Lower leg skin (tissue), 4 donors: ENCODE results near the gene COA8. TPM values are rescaled to one million over a fixed set of nuclear protein-coding genes. Genes with fewer than 3 reads are reported as not detected.
A peak's percentile ranks its signal among the peaks of the same experiment; 100 is the strongest.

Experiments used
- DNase-seq, 2 donors: peaks; one replicate each; pipeline ENCODE4 v3.0.0-alpha.2; 2019; ENCODE audit warnings: low spot score in 2 of 2
- H3K4me3 ChIP-seq: fragments of 200-600 bp; sonication (generic); 2 replicates; pipeline ENCODE4 v1.5.1; 2017; ENCODE audit warnings: mild to moderate bottlenecking, low read depth; ENCODE audit not compliant: poor library complexity, severe bottlenecking
- POLR2A ChIP-seq, 2 donors: fragments of 450-650 bp; IDR thresholded peaks; one replicate each; pipeline ENCODE4 v1.6.1; 2016 to 2017; ENCODE audit warnings: antibody characterized with exemption in 2 of 2, mild to moderate bottlenecking in 1 of 2, moderate library complexity in 1 of 2
- WGBS, 2 donors: methylation state at CpG; one replicate each; pipeline ENCODE4 v1.1.5; 2018; 5-methylcytosine and 5-hydroxymethylcytosine counted together
- intact Hi-C: fragments of 100-400 bp; cut with DNase I; formaldehyde crosslinking; loops from one replicate; pipeline ENCODE4 v1.15.0; 2023; ENCODE audit warnings: low total_unique reads
- total RNA-seq, 4 donors: library from RNA; depleted of rRNA; stranded (reverse); fragments of >200 nt; gene quantifications; one replicate each; pipeline ENCODE4 v1.1.0, GENCODE V29; 2016
- TF ChIP-seq, protein P1 (sequence below), 3 donors: fragments of 450-650 bp; IDR thresholded peaks; one replicate each; pipeline ENCODE4 v1.5.1; 2016; ENCODE audit warnings: antibody characterized with exemption in 3 of 3, mild to moderate bottlenecking in 3 of 3, moderate library complexity in 2 of 3

COA8 gene, protein sequence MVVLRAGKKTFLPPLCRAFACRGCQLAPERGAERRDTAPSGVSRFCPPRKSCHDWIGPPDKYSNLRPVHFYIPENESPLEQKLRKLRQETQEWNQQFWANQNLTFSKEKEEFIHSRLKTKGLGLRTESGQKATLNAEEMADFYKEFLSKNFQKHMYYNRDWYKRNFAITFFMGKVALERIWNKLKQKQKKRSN
- 10 to 100 TPM; 21.0 to 32.9 (median 30.0) TPM for total RNA-seq

DNA sequence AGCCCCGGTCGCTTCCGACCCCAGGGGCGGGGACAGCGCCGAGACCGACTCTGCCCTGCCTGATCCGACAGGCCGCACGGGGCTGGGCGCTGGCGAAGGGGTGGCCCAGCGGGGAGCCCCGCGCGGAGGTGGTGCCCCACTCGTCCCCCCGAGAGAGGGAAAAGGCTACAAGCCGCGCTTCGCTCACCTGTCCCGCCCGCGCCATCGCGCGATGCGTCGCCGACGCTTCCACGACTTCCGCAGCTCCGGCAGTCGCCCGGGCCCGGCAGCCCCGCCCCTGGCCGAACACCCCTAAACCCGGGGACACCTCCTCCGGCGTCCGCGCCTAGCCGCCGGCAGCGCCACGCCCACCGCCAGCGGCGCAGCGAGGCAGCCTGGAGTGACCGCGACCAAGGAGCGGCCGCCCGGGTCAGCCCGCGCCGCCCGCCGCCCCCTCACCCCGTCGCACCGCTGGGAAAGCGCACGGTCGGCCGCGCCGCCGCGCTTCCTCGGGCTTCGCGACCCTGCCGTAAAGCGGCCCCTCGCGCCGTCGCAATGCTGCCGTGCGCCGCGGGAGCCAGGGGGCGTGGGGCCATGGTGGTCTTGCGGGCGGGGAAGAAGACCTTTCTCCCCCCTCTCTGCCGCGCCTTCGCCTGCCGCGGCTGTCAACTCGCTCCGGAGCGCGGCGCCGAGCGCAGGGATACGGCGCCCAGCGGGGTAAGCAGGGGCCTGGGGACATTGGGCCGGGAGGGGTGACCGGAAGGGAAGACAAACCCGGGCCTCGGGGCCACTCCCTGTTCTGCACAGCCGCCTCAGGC, at the start of gene COA8, which contains the start of gene BAG5:
Gene COA8 (plus strand): TSS at position 532 of the 797 bp plus-strand sequence. CDS start 42 bp downstream, at position 574.
Gene BAG5 (minus strand): TSS at position 229 of the 797 bp plus-strand sequence. CDS start 1,493 bp downstream, outside the sequence.
- intact Hi-C loops: no loop called here
- TF ChIP-seq, protein P1, sequence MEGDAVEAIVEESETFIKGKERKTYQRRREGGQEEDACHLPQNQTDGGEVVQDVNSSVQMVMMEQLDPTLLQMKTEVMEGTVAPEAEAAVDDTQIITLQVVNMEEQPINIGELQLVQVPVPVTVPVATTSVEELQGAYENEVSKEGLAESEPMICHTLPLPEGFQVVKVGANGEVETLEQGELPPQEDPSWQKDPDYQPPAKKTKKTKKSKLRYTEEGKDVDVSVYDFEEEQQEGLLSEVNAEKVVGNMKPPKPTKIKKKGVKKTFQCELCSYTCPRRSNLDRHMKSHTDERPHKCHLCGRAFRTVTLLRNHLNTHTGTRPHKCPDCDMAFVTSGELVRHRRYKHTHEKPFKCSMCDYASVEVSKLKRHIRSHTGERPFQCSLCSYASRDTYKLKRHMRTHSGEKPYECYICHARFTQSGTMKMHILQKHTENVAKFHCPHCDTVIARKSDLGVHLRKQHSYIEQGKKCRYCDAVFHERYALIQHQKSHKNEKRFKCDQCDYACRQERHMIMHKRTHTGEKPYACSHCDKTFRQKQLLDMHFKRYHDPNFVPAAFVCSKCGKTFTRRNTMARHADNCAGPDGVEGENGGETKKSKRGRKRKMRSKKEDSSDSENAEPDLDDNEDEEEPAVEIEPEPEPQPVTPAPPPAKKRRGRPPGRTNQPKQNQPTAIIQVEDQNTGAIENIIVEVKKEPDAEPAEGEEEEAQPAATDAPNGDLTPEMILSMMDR (IDR thresholded peaks at IDR 0.05): no peak
- TF ChIP-seq POLR2A (IDR thresholded peaks at IDR 0.05): no peak
- 0 to 2% methylated on average over 35 to 55 of the region's 109 CpGs for WGBS, 2 donors
- peak within 1 kb of the TSS; percentile 94 for H3K4me3 ChIP-seq
- DNase-seq: peak; percentile 70 to 97

DNA sequence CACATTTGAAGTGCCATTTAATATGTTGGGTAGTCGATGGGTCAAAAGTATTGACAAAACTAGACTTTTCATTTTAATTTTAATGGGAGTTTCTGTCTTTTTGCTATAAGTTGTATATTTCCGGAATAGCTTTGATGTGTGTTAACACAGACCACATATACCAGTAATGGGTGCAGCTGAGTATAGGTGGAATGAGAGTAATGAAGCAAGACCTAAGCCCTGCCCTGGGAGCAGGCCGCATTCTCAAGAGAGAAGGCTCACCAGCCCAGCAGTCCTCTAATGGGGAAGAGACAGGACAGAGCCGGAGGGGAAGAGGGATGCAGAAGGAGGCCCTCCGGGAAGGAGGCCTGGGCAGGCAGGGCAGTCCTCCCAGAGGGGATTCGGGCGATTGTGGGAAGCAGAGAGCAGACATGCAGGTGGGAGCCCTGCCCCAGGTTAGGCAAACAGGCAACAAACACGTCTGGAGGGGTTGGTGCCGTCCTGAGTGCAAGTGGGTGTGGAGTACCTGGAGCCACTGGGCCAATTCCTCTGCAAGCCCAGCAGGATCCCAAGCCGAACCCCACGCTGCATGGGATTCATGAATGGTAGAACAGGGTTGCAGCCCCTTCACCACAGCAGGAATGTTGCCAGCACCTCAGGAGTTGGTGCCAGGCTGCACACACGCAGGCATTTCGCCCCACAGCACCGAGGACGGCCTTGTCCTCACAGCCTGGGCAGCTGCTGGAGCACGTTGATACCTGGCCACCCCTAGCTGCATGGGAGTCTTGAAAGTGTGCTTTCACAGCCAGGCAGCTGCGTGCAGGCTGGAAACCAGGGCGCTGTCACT, 48.0 kb upstream of the COA8 start:
- no peak for DNase-seq
- no peak for TF ChIP-seq POLR2A (IDR thresholded peaks at IDR 0.05)
- no peak overlapping the region for H3K4me3 ChIP-seq
- WGBS, 2 donors: 70 to 75% methylated on average over 15 to 18 of the region's 18 CpGs
- intact Hi-C loops: loop anchor here (1.0 to 5.0 kb wide), 2 partner anchors 37 to 1003 kb away; no protein-coding TSS in a partner anchor

DNA sequence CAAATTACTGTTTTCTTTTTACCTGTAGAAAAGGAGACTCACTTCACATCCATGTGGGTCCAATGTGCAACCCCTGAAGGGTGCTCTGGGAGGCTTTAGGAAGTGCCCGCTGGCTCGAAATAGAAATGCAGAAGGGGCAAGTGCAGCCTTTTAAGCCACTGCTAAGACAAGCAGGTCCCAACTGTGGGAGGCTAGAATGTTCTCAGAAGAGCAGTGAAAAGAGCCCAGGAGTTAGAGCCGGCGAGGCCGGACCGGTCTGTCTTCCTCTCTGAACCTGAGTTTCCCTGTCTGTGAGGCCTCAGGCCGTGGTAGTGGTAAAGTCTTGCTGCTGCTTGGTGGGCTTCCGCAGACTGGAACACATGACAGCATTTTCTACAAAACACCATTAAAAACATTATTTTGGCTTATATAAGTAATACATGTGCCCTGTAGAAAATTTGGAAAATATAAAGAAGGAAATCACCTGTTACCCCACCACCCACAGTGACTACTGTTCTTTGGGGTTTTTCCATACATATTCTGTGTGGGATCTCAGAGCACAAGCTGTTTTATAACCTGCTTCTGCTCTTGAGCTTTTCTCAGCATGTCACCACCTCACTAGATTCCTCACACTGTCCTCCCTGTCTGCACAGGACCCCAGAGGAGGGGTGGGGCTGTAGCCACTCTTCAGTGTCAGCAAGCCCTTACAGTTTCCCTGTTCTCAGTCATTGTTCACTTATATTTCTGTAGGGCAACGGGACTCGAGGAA, 46.2 kb upstream of the COA8 start:
- no peak for DNase-seq
- WGBS, 2 donors: 58 to 62% methylated on average over 10 of the region's 10 CpGs
- intact Hi-C loops: loop anchor here (5.0 kb wide), 1 partner anchor 1004 kb away; no protein-coding TSS in a partner anchor

DNA sequence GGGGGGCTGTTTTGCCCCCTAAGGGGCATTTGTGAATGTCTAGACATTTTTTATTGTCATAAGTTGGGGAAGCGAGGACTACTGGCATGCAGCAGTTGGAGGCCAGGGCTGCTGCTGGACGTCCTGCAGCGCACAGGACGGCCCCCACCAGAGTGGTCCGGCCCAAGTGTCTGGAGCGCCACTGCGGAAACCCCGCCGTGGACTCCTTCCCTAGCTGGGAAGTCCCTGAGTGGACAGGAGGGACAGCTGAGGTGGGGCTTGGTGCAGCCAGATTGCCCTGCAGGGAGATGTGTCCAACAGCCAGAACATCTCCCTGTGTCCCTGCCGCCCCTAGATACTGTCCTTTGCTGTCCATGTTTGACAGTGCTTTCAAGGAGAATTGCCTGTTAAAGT, 45.6 kb upstream of the COA8 start:
- intact Hi-C loops: loop anchor here (5.0 kb wide), 1 partner anchor 1005 kb away; no protein-coding TSS in a partner anchor
- WGBS, 2 donors: 80 to 90% methylated on average over 9 to 10 of the region's 10 CpGs
- H3K4me3 ChIP-seq: no peak overlapping the region
- DNase-seq: no peak
- TF ChIP-seq POLR2A (IDR thresholded peaks at IDR 0.05): no peak
- TF ChIP-seq, protein P1 (IDR thresholded peaks at IDR 0.05): no peak

More for the DNA sequence above, 46.2 kb upstream of the COA8 start:
- TF ChIP-seq, protein P1 (IDR thresholded peaks at IDR 0.05): no peak
- no peak for TF ChIP-seq POLR2A (IDR thresholded peaks at IDR 0.05)
- H3K4me3 ChIP-seq: no peak overlapping the region

DNA sequence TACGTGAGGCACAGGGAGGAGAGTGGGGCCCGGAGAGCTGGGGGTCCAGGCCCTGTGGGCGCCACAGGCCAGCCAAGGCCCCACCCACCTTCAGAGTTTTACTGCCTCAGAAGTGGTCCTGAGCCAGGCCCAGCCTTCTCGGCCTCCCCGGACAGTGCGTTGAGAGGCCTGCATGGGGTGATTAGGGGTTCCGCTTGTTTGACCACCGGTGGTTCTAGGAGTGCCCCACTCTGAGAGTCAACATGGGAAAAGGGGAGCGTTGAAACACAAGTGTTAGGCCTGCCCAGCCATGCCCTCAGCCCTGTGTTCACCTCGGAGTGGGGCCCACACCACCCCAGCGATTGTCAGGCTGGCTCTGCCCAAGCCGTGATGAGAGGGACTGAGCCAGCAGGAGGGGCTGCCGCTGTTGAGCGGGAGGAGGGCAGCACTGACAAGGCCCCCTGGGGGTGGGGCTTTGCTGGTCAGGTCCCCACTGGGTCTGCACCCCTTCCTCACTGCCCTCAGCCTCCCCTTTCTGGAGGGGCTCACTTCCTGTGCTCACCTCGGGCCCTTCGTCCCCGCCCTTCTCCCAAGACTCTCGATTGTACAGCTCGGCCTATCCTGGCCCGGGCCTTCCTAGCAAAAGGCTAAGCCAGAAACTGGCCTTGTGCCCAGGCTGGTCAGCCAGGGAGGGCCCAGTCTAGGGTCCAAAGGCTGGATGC, 44.9 kb upstream of the COA8 start:
- intact Hi-C loops: loop anchor here (5.0 kb wide), 1 partner anchor 1006 kb away; no protein-coding TSS in a partner anchor
- TF ChIP-seq, protein P1 (IDR thresholded peaks at IDR 0.05): no peak
- TF ChIP-seq POLR2A (IDR thresholded peaks at IDR 0.05): no peak
- 39 to 43% methylated on average over 20 of the region's 20 CpGs for WGBS, 2 donors
- no peak for DNase-seq
- H3K4me3 ChIP-seq: no peak overlapping the region
